GM19099 (cell line): ENCODE results near the gene SARS2.

Source experiments
- POLR2A ChIP-seq: IDR thresholded peaks from 3 replicates; pipeline ENCODE4 v1.6.1; 2011; ENCODE audit warnings: low read depth; ENCODE audit not compliant: insufficient read length; ENCODE audit errors: extremely low read depth

Gene SARS2, protein sequence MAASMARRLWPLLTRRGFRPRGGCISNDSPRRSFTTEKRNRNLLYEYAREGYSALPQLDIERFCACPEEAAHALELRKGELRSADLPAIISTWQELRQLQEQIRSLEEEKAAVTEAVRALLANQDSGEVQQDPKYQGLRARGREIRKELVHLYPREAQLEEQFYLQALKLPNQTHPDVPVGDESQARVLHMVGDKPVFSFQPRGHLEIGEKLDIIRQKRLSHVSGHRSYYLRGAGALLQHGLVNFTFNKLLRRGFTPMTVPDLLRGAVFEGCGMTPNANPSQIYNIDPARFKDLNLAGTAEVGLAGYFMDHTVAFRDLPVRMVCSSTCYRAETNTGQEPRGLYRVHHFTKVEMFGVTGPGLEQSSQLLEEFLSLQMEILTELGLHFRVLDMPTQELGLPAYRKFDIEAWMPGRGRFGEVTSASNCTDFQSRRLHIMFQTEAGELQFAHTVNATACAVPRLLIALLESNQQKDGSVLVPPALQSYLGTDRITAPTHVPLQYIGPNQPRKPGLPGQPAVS

DNA sequence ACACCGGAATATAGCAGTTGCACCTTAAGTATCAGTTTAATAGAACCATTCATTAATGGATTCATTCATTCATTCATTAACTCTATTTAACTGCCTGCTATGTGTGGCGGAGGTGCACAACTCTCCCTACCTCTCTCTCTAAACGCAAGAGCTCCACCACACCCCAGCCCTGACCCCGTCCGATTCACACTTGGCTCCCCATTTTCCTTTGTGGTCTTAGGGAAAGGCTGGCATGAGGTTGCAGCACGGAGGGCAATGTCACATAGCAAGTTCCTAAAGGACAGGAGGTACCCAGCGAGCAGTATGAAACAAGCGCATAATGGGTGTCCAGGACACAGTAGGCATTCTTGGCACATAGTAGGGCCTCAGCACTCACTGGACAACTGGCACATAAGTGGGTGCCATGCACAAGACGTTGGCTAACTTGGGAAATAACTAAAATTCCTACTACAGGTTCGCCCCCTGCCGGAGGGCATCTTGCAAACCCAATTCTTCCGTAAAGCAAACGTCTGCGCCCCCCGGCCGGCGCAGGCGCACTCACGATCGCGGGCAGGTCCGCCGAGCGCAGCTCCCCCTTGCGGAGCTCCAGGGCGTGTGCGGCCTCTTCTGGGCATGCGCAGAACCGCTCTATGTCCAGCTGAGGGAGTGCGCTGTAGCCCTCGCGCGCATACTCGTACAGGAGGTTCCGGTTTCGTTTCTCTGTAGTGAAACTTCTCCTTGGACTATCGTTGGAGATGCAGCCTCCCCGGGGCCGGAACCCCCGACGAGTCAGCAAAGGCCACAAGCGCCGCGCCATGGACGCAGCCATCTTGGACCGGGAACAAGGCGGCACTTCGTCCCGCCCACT, at the start of gene SARS2:
SARS2 (minus strand) TSS at position 835 of the 847 bp plus-strand sequence; CDS start at position 808, 27 bp downstream.
- peak; percentile 92 for TF ChIP-seq POLR2A

DNA sequence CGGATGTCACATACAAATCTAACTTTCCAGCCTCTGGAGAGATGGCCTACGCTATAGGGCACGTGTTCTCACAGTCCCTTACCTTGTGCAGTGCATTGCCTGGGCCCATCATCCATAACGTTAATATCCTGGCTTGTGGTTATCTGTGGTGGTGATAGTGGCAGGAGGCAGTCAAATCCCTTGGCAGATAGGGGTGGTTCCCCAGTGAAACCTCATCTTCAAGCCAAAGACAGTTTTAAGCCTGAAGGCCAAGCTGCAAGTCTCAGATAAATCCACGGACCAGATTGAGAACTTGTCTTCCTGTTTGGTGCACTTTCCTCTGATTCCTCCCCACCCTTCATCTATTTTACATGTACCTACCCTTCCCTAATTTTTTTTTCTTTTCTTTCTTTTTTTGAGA, 49.2 kb upstream of the SARS2 start:
- no peak for TF ChIP-seq POLR2A

DNA sequence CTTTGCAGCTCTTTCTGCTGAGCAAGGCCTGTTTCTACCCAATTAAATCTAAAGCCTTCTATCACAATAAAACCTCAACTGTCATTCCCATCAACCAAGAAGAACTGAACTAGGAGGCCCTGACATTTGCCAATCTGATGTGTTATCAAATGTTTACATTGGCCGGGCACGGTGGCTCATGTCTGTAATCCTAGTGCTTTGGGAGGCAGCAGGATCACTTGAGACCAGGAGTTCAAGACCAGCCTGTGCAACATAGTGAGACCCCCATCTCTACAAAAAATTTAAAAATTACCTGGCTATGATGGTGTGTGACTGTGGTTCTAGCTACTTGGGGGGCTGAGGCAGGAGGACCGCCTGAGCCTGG, 47.7 kb upstream of the SARS2 start:
- no peak for TF ChIP-seq POLR2A

DNA sequence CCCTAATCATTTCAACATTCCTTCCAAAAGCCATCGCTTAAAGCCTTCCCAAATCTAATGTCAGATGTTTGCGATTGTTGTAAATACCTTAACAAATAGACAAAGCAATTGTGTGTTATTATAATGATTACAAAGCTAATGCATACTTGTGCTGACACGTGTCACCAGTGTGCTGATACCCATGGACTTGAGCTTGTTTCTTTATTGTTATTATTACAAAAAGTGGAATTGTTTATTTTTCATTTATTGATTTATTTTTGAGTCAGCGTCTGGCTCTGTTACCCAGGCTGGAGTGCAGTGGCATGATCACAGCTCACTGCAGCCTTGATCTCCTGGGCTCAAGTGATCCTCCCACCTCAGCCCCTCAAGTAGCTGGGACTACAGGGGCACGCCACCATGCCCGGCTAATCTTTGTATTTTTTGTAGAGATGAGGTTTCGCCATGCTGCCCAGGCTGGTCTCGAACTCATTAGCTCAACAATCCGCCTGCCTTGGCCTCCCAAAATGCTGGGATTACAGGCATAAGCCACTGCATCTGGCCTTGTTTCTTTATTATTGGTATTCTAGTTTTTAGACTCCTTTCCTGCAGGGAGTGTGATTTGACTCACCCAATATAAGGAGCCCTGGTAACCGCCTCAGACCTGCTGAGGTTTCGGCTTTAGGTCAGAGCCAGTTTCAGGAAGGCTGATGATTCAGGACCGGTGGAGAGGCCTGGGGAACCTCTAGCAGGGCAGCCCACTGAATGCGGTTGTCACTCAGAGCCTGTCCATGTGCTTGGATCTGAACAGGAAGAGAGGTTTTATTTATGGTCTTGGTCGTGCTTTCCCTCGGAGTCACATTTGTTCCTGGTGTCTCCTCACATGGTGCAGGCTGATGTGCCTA, 47.1 kb upstream of the SARS2 start:
- TF ChIP-seq POLR2A: no peak

DNA sequence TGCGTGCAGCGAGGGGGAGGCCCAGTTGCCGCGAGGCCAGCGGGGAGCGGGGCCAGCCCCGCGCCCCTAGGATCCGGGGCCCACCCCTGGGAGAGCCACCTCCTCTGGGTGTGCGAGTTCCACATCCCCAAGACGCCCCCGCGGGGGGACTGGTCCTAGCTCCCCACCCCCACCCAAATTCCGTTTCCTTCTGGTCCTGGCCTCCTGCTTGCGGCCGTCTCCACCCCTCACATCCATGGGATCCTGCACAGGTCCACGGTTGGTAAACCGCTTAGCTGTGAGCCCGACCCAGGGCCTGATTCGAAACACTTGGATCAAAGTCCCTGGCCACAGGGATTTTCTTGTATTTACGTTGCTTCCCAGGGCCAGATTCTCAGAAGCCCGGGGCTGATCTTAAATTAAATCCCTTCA, 45.3 kb upstream of the SARS2 start:
- no peak for TF ChIP-seq POLR2A

GRCh38 chr19:38975214-38975860, 44.8 kb upstream of the SARS2 start, which contains the start of gene FBXO17:
Gene FBXO17, minus strand, starts transcription at chr19:38975742. Its CDS starts 25,423 bp downstream, at chr19:38950319.
- no peak for TF ChIP-seq POLR2A

DNA sequence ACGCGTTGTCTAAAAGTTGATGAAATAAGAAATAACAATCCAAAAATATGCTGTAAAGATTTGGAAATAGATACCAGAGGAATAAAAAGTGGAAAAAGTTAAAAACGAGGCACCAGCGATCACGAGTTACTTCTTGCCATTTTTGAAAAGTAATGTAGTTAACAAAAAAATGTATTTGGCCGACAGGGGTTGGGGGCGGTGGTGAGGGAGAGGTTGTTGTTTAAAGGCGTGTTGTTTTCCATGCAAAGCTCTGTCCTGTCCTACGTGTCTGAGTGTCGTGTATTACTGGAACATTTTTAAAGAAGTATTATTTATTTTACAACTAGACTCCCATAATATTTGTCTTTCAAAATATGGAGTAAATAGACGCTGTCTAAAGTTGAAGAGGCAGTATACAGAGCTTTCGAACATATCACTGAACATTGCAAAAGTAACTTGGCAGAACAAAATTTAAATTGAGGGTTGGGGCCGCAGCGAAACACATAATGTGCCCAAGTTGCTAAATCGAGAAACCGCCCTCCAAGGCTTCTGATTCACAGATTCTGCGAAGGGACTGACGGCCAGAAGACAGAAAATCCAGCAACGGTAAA, 44.2 kb upstream of the SARS2 start:
- TF ChIP-seq POLR2A: no peak

DNA sequence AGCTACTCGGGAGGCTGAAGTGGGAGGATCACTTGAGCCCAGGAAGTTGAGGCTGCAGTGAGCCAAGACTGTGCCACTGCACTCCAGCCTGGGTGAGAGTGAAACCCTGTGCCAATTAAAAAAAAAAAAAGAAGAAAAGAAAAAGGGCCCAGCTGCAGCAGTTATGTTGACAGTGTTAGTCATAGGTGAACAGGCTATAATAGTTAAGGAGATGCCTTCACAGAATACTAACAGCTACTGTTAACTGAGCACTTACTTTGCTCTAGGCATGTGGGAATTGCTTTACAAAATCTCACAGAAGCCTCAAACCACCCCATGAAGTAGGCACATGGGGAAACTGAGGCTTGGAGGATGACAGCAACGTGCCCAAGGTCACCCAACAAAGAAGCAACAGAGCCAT, 41.1 kb upstream of the SARS2 start:
- no peak for TF ChIP-seq POLR2A

GRCh38 chr19:38970664-38971532, 40.3 kb upstream of the SARS2 start:
- no peak for TF ChIP-seq POLR2A

DNA sequence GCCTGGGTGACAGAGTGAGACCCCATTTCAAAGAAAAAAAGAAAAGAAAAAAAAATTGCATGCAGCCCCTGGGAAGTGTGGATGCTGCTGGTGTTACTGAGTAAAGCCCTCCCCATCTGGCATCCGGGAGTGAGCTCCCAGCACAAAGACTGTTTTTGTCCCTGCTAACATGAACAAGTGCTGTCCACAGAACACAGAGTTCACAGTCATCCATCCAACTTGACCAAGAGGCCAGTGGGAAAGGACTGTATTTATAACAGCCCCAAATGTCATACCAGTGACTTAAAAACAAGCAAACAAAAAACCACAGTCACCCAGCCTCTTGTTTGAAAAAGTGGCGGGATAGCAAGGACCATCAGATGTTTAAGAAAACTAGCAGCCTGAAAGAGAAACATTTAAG, 34.2 kb upstream of the SARS2 start:
- TF ChIP-seq POLR2A: no peak

- no peak for TF ChIP-seq POLR2A
Measured at GRCh38 chr19:38959618-38960017, 29.1 kb upstream of the SARS2 start.

DNA sequence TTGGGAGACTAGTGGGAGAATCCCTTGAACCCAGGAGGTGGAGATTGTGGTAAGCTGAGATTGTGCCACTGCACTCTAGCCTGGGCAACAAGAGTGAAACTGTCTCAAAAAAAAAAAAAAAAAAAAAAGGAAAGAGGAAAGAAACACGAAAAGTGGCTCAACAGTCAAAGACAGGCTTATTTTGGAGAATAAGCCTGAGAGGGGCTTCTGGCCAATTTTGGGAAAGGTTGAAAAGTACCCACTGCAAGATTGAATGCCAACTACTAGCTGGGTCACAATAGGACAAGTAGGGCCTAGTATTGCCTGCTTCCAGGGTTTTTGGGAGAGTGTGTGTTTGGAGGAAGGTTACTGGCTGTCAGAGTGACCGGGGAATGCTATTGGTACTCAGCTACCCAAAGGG, 27.7 kb upstream of the SARS2 start:
- no peak for TF ChIP-seq POLR2A

DNA sequence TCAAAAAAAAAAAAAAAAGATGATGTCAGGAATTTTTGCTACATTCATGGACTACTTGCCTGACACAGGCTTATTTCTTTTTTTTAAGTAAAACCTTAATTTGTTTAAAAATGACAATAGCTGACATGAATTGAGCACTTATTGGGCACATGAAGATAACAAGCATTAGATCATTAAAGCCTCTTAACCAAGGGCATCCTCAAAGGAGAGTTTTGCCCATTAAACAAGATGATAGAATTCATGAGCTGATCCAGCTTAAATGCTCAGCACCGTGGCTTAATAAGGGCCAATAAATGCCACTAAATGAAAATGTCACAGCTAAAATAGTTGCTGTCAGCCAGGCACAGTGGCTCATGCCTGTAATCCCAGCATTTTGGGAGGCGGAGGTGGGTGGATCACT, 25.7 kb upstream of the SARS2 start:
- TF ChIP-seq POLR2A: no peak
